Gastrocnemius medialis (tissue), 4 donors: ENCODE measurements around the gene C20orf202. TPM values are rescaled to one million over a fixed set of nuclear protein-coding genes. Genes with fewer than 3 reads are reported as not detected.
"Not testable (repeated sequence)": the region's sequence is repeated elsewhere in the genome, so short reads cannot be mapped to it uniquely, and the experiment has no call there.

ENCODE experiments used
- ATAC-seq, 2 donors: fragments of 150-250 bp; one replicate each; pipeline ENCODE4 v1.9.1; 2016
- DNase-seq, 2 donors: peaks; one replicate each; pipeline ENCODE4 v3.0.0-alpha.2; 2019
- H3K27ac ChIP-seq, 4 donors: fragments of 200-600 bp; sonication (generic); 1 replicate in 1 of 4; 2 replicates in 3 of 4; pipeline ENCODE4 v1.5.1; 2016 to 2018; ENCODE audit warnings: mild to moderate bottlenecking in 2 of 4, moderate library complexity in 1 of 4
- H3K27me3 ChIP-seq, 3 donors: fragments of 200-600 bp; sonication (generic) in 2 of 3; 1 replicate in 1 of 3; 2 replicates in 2 of 3; pipeline versions ENCODE4 v1.5.1 to v1.6.0; 2016 to 2019; ENCODE audit warnings: mild to moderate bottlenecking in 1 of 3, moderate library complexity in 1 of 3
- H3K36me3 ChIP-seq, 2 donors: fragments of 200-600 bp; sonication (generic) in 1 of 2; one replicate each; pipeline ENCODE4 v1.5.1; 2017 to 2018
- H3K4me1 ChIP-seq, 2 donors: fragments of 200-600 bp; sonication (generic) in 1 of 2; one replicate each; pipeline ENCODE4 v1.5.1; 2016 to 2017; ENCODE audit warnings: mild to moderate bottlenecking in 2 of 2
- H3K4me3 ChIP-seq, 4 donors: fragments of 200-600 bp; sonication (generic) in 3 of 4; 1 replicate in 1 of 4; 2 replicates in 3 of 4; pipeline ENCODE4 v1.5.1; 2016 to 2019; ENCODE audit warnings: mild to moderate bottlenecking in 2 of 4
- H3K9me3 ChIP-seq, 3 donors: fragments of 200-600 bp; sonication (generic) in 2 of 3; 1 replicate in 1 of 3; 2 replicates in 2 of 3; pipeline ENCODE4 v1.5.1; 2016 to 2019
- POLR2A ChIP-seq, 2 donors: fragments of 450-650 bp; IDR thresholded peaks; one replicate each; pipeline ENCODE4 v1.6.1; 2017; ENCODE audit warnings: antibody characterized with exemption in 2 of 2, mild to moderate bottlenecking in 2 of 2, moderate library complexity in 2 of 2
- in situ Hi-C, 4 donors: fragments of 200-750 bp; cut with MboI; loops; one replicate each; pipeline versions ENCODE4 v1.15.0 to v1.8.0; 2017; ENCODE audit warnings: low sequenced_read_pairs in 4 of 4
- intact Hi-C: fragments of 100-400 bp; cut with DNase I; formaldehyde crosslinking; loops from one replicate; pipeline ENCODE4 v1.15.1; 2023; ENCODE audit warnings: low total_unique reads
- total RNA-seq, 4 donors: library from RNA; depleted of rRNA; stranded (reverse); fragments of >200 nt; gene quantifications; one replicate each; pipeline versions ENCODE4 v1.1.0 to v1.2.3, GENCODE V29; 2016
- TF ChIP-seq, protein P1 (sequence below), 5 experiments: fragments of 450-650 bp in 3 of 5; fragments of 200-600 bp in 2 of 5; sonication (generic) in 2 of 5; IDR thresholded peaks in 4 of 5; conservative IDR thresholded peaks in 1 of 5; 1 replicate in 4 of 5; 2 replicates in 1 of 5; pipeline ENCODE4 v1.5.1; 2016 to 2019; ENCODE audit warnings: antibody characterized with exemption in 5 of 5, mild to moderate bottlenecking in 3 of 5, moderate library complexity in 3 of 5

C20orf202 gene
- total RNA-seq, 4 donors from 2014 or later, result 0.24 TPM; not detected in 3

DNA sequence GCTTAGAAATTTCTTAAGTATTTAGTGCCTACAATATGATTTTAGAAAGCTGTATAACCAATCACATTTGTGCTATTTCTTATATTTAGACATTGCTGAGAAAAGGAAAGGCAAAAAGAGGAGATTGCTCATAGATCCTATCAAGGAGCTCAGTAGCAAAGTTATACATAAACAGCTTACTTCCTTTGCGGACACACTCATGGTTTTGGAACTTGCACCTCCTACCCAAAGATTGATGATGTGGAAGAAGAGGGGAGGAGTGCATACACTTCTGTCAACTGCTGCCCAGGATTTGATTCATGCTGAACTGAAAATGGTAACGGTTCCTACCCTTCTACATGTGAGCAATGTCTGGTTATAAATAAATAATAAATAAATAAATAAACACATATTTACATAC is 39.3 kb downstream of the C20orf202 start:
- Histone ChIP-seq H3K27me3 (no peaks in the 10 kb centered on the region), H3K4me1 (no peaks in the 10 kb centered on the region), H3K27ac (no peak overlapping the region), H3K4me3 (no peak overlapping the region), H3K9me3 (no peaks in the 10 kb centered on the region), H3K36me3 (no peaks in the 10 kb centered on the region)
- DNase-seq (no peak), ATAC-seq (no peak)
- in situ Hi-C loops, result no loop called here
- TF ChIP-seq, protein P1, sequence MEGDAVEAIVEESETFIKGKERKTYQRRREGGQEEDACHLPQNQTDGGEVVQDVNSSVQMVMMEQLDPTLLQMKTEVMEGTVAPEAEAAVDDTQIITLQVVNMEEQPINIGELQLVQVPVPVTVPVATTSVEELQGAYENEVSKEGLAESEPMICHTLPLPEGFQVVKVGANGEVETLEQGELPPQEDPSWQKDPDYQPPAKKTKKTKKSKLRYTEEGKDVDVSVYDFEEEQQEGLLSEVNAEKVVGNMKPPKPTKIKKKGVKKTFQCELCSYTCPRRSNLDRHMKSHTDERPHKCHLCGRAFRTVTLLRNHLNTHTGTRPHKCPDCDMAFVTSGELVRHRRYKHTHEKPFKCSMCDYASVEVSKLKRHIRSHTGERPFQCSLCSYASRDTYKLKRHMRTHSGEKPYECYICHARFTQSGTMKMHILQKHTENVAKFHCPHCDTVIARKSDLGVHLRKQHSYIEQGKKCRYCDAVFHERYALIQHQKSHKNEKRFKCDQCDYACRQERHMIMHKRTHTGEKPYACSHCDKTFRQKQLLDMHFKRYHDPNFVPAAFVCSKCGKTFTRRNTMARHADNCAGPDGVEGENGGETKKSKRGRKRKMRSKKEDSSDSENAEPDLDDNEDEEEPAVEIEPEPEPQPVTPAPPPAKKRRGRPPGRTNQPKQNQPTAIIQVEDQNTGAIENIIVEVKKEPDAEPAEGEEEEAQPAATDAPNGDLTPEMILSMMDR (IDR thresholded peaks at IDR 0.05 in 4 of 5, conservative IDR thresholded peaks at IDR 0.05 in 1 of 5), result no peak
- intact Hi-C loops, result no loop called here

DNA sequence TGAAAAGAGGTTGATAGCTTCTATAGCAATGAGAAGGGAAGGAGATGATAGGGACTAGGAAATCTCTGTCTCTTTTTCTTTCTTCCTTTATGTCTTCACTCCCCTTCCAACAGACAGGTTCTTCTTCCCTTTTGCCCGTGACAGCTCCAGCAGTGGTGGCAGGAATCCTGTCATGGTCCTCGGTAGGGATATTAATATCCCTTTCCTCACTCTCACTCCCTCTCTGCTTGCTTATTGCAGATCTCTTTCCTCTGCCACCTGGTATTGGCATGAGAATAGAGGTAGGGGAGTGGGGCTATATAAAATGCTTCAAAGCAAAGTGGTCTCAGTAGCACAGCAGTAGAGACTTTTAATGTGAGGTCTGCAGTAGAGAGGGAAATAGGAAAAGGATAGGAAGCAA is 42.3 kb downstream of the C20orf202 start:
- DNase-seq, result no peak
- no peak for ATAC-seq
- in situ Hi-C loops, result no loop called here
- intact Hi-C loops, result no loop called here
- no peaks in the 10 kb centered on the region for H3K9me3 ChIP-seq
- H3K36me3 ChIP-seq, result no peaks in the 10 kb centered on the region
- H3K27me3 ChIP-seq, result no peaks in the 10 kb centered on the region
- no peak overlapping the region for H3K4me3 ChIP-seq
- no peak for TF ChIP-seq POLR2A (IDR thresholded peaks at IDR 0.05)
- TF ChIP-seq, protein P1 (IDR thresholded peaks at IDR 0.05 in 4 of 5, conservative IDR thresholded peaks at IDR 0.05 in 1 of 5), result no peak
- H3K4me1 ChIP-seq, result no peaks in the 10 kb centered on the region
- no peak overlapping the region for H3K27ac ChIP-seq

DNA sequence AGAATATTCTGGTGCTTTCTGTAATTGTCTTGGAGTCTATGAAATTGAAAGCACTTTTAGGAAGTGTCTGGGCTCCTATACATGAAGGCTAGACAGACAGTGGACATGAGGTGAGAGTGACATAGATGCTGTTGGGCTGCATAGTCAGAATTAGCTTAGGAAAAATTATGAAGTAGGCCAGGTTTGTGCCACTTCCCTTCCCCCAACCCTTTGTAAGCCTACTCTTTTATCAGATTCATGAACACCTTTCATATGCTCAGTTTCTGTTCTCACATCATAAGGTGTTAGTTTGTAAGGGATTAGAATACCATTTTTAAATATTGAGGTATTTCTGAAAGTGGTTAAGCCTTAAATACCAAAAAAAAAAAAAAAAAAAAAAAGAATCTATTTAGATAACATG is 44.4 kb downstream of the C20orf202 start:
- ATAC-seq (no peak), DNase-seq (no peak)
- H3K9me3 ChIP-seq, result no peaks in the 10 kb centered on the region
- no peaks in the 10 kb centered on the region for H3K27me3 ChIP-seq
- H3K36me3 ChIP-seq, result no peaks in the 10 kb centered on the region
- in situ Hi-C loops, result no loop called here
- intact Hi-C loops, result no loop called here
- H3K4me3 ChIP-seq, result no peak overlapping the region
- H3K27ac ChIP-seq, result no peak overlapping the region
- no peak for TF ChIP-seq POLR2A (IDR thresholded peaks at IDR 0.05)
- H3K4me1 ChIP-seq, result no peaks in the 10 kb centered on the region

- H3K36me3 ChIP-seq, DNase-seq, in situ Hi-C loops, H3K27ac ChIP-seq, intact Hi-C loops, H3K9me3 ChIP-seq, H3K4me1 ChIP-seq, ATAC-seq, H3K4me3 ChIP-seq, H3K27me3 ChIP-seq: not testable (repeated sequence)
These were observed 47.0 kb downstream of the C20orf202 start for GRCh38 chr20:1250282-1250681.

DNA sequence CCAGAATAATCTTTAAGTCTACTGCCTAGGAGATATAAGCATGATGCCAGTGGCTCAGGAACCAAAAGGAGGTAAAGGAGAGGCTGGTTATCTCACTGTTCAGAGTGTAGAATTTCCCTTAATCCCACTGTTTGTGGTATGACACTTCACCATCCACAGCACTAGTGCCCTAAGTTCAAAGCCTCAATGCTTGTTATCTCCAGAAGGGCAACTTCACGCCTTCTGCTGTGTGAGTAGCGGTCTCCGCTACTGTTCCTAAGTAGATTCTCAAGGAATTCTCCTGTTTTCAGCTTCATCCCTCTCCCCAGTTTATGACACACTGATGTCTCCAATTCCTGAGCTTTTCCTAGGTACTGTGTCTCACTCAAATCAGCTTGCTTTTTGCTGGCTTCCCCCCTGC is 49.2 kb downstream of the C20orf202 start:
- Histone ChIP-seq H3K9me3 (no peaks in the 10 kb centered on the region), H3K4me3 (no peak overlapping the region), H3K4me1 (no peaks in the 10 kb centered on the region), H3K27me3 (no peaks in the 10 kb centered on the region), H3K36me3 (no peaks in the 10 kb centered on the region), H3K27ac (no peak overlapping the region)
- intact Hi-C loops, result no loop called here
- in situ Hi-C loops, result no loop called here
- DNase-seq, result no peak
- TF ChIP-seq, protein P1 (IDR thresholded peaks at IDR 0.05 in 4 of 5, conservative IDR thresholded peaks at IDR 0.05 in 1 of 5), result no peak
- TF ChIP-seq POLR2A (IDR thresholded peaks at IDR 0.05), result no peak
- ATAC-seq, result no peak

- DNase-seq (no peak), ATAC-seq (no peak)
- intact Hi-C loops, result no loop called here
- Histone ChIP-seq H3K4me1 (no peaks in the 10 kb centered on the region), H3K27ac (no peak overlapping the region), H3K4me3 (no peak overlapping the region), H3K27me3 (no peaks in the 10 kb centered on the region), H3K9me3 (no peaks in the 10 kb centered on the region), H3K36me3 (no peaks in the 10 kb centered on the region)
- in situ Hi-C loops, result no loop called here
- no peak for TF ChIP-seq POLR2A (IDR thresholded peaks at IDR 0.05)
- TF ChIP-seq, protein P1 (IDR thresholded peaks at IDR 0.05 in 4 of 5, conservative IDR thresholded peaks at IDR 0.05 in 1 of 5), result no peak
These were observed 51.0 kb downstream of the C20orf202 start for GRCh38 chr20:1254254-1254653.
